ENCODE measurements around the gene TXNDC2. TPM values are rescaled to one million over a fixed set of nuclear protein-coding genes. Genes with fewer than 3 reads are reported as not detected.

TXNDC2 gene
- total RNA-seq (0.04 TPM), polyA plus RNA-seq (ENCODE audit: insufficient read depth in 1 of 8, insufficient read length in 8 of 8, low replicate concordance in 1 of 8) (under 1 TPM in 2 of 8 donors, not detected in 6; 0.09 to 0.13 TPM)
- long read RNA-seq, donor 1, result 0 reads
- long read RNA-seq, donor 2, result 0 reads
- long read RNA-seq, donor 3, result 0 reads
- long read RNA-seq, donor 4, result 0 reads
- long read RNA-seq, donor 5, result 0 reads
- long read RNA-seq, donor 6, result 0 reads
- long read RNA-seq, donor 7, result 0 reads
- long read RNA-seq, donor 8, result 0 reads
- long read RNA-seq, donor 9, result 0 reads
- long read RNA-seq, donor 10, result 0 reads
- long read RNA-seq, donor 11, result 0 reads

DNA sequence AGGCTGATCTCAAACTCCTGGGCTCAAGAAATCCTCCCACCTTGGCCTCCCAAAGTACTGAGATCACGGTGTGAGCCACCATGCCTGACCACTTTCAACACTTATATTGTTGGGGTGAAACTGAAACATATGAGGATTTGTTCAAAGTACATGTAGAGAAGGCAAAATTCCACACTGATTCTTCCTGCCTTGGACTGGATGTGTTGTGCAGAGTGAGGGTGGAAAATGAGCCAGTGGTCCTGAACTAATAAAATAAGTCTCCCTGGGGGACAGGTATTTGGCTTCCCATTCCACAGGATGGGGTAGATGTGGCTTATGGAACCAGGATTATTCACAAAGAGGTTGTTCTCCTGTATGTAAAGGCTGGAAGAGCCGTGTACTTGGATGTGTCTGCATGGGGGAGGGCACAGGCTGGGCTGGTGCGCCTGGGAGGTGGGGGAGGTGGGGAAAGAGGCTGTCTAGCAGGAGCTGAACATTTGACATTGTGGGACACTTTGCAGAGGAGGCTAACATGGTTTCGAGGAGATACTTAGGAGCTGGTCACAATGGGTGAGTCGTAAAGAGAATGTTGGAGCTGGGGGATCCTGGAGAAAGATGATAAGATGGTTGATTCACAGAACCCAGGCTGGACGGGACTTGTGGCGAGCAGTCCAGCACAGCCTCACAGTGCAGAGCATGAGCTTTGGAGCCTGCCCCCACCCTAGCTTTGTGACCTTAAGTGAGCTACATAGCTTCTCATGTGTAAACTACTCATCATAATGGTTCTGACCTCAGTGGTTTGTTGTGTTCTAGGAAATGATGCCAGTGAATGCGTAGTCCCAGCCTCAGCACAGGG lies at the start of gene TXNDC2:
Gene TXNDC2, plus strand, starts transcription at position 804 of the 835 bp plus-strand sequence. CDS start 708 bp downstream, outside the sequence.
- WGBS (ENCODE audit: insufficient coverage), result 78% methylated on average over 5 of the region's 8 CpGs
- Histone ChIP-seq H3K9me3 (replicated peaks; ENCODE audit: control insufficient read depth, low read depth, low read length) (no peaks in the 10 kb centered on the region), H3K4me1 (ENCODE audit: control insufficient read depth, insufficient read depth, low read length) (no peaks in the 10 kb centered on the region), H3K27ac (ENCODE audit: low read length) (no peak within 1 kb of the TSS), H3K4me3 (ENCODE audit: low read length) (no peak within 1 kb of the TSS), H3K27me3 (ENCODE audit: control insufficient read depth, insufficient read depth, low read length) (no peaks in the 10 kb centered on the region), H3K36me3 (ENCODE audit: control insufficient read depth, insufficient read depth, low read length) (no peaks in the 10 kb centered on the region)
- no peak for DNase-seq

DNA sequence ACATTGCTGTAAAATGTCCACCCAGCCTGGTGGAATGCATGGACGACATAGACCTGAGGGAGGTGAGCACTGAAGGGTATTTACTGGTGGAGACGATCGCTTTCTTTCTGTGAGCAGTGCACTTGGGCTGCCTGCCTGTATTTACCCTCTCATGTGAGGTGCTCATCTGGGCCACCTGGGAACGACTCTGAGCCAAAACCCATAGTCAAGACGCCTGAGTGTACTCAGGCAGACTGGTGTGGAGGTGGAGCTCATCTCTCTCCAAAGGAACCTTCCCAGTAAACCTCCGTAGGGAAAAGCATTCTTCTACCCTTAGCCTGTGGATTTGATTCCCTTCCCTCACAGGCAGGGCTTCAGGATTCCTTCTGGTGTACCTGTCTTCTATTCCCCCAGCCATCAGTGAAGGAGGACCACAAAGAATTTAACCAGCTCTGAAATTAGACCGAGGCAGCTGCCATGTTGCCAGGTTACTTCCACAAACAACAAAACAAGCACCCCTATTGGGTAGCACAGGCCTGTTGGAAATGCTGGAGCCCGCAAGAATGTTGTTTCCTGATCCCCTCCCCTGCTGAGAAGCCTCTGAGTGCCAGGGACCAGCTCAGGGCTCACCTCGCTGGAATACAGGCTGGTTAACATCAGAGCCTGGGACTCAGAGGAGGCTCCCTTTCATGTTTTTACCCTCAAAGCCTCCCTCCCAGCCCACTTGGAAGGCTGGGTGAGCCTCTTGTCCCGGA lies 47.5 kb upstream of the TXNDC2 start:
- peak; percentile 84 for DNase-seq
- Histone ChIP-seq H3K27ac (ENCODE audit: low read length) (peak overlapping the region; percentile 92), H3K4me1 (ENCODE audit: control insufficient read depth, insufficient read depth, low read length) (peaks cover 64% of the 10 kb centered on the region), H3K9me3 (replicated peaks; ENCODE audit: control insufficient read depth, low read depth, low read length) (no peaks in the 10 kb centered on the region), H3K4me3 (ENCODE audit: low read length) (no peak overlapping the region), H3K36me3 (ENCODE audit: control insufficient read depth, insufficient read depth, low read length) (no peaks in the 10 kb centered on the region), H3K27me3 (ENCODE audit: control insufficient read depth, insufficient read depth, low read length) (no peaks in the 10 kb centered on the region)
- 42% methylated on average over 6 of the region's 10 CpGs for WGBS (ENCODE audit: insufficient coverage)

DNA sequence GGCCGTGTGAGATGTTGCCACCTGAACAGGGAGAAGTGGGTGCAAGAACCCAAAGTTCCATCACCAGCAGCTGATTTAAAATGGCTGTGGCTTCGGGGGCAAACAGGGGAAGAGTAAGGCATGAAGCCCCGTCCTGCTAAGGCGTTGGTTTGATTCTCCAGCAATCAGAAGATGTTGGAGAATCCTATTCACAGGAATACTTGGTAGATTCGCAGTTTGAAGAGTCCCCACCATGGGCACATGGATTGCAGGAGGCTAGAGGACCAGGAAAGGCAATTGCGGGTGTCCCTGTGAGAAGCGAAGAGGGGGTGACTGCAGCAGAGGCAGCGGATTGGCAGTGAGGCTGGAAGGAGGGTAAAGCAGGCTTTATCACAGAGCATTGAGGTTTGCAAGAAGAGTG lies 46.6 kb upstream of the TXNDC2 start:
- H3K4me1 ChIP-seq (ENCODE audit: control insufficient read depth, insufficient read depth, low read length), result peaks cover 68% of the 10 kb centered on the region
- no peaks in the 10 kb centered on the region for H3K9me3 ChIP-seq (replicated peaks; ENCODE audit: control insufficient read depth, low read depth, low read length)
- WGBS (ENCODE audit: insufficient coverage), result 97% methylated on average over 8 of the region's 8 CpGs
- H3K27ac ChIP-seq (ENCODE audit: low read length), result peak overlapping the region; percentile 92
- no peak overlapping the region for H3K4me3 ChIP-seq (ENCODE audit: low read length)
- no peak for DNase-seq
- H3K27me3 ChIP-seq (ENCODE audit: control insufficient read depth, insufficient read depth, low read length), result no peaks in the 10 kb centered on the region
- no peaks in the 10 kb centered on the region for H3K36me3 ChIP-seq (ENCODE audit: control insufficient read depth, insufficient read depth, low read length)

DNA sequence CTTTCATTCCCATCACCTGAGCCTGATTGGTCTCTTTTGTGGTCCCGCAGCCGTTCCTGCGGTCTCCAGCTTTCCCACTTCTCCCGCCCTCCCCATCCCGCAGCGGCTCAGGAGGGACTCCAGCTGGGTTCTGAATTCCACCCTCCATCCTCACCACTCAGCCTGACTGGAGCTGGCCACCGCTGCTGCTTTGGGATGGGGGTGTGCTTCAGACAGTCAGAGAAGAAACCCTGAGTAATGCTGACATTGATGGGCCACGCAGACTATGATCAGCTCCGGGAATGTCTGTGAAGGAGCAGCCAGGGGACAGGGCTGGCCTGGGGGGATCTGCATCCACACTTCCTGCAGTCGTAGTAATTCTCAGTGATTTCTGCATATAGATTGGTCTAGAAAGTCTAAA lies 45.9 kb upstream of the TXNDC2 start:
- no peaks in the 10 kb centered on the region for H3K27me3 ChIP-seq (ENCODE audit: control insufficient read depth, insufficient read depth, low read length)
- no peaks in the 10 kb centered on the region for H3K36me3 ChIP-seq (ENCODE audit: control insufficient read depth, insufficient read depth, low read length)
- H3K9me3 ChIP-seq (replicated peaks; ENCODE audit: control insufficient read depth, low read depth, low read length), result no peaks in the 10 kb centered on the region
- H3K27ac ChIP-seq (ENCODE audit: low read length), result peak overlapping the region; percentile 92
- peaks cover 72% of the 10 kb centered on the region for H3K4me1 ChIP-seq (ENCODE audit: control insufficient read depth, insufficient read depth, low read length)
- H3K4me3 ChIP-seq (ENCODE audit: low read length), result no peak overlapping the region
- no peak for DNase-seq
- WGBS (ENCODE audit: insufficient coverage), result 67% methylated on average over 4 of the region's 10 CpGs

DNA sequence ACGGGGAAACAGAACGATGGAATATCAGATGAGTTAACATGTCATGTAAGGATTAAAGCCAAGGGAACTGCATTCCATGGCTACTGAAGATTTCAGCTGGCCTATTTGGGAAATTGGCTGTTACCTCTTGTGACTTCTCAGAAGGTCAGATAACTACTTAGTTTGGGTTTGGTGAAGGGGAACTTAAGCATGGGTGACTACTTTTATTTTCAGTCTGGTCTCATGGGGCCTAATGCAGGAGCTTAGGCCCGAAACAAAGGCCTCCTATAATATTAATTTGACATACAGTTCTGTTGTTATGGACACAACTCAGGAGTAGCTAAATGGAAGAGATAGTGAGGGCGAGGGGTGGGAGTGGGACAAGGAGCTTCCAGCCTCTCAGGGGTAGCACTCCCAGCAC lies 44.0 kb upstream of the TXNDC2 start:
- peaks cover 64% of the 10 kb centered on the region for H3K4me1 ChIP-seq (ENCODE audit: control insufficient read depth, insufficient read depth, low read length)
- no peak overlapping the region for H3K4me3 ChIP-seq (ENCODE audit: low read length)
- H3K9me3 ChIP-seq (replicated peaks; ENCODE audit: control insufficient read depth, low read depth, low read length), result no peaks in the 10 kb centered on the region
- no peaks in the 10 kb centered on the region for H3K36me3 ChIP-seq (ENCODE audit: control insufficient read depth, insufficient read depth, low read length)
- H3K27ac ChIP-seq (ENCODE audit: low read length), result peak overlapping the region; percentile 79
- no peaks in the 10 kb centered on the region for H3K27me3 ChIP-seq (ENCODE audit: control insufficient read depth, insufficient read depth, low read length)
- 75% methylated on average over 3 of the region's 4 CpGs for WGBS (ENCODE audit: insufficient coverage)
- DNase-seq, result no peak

DNA sequence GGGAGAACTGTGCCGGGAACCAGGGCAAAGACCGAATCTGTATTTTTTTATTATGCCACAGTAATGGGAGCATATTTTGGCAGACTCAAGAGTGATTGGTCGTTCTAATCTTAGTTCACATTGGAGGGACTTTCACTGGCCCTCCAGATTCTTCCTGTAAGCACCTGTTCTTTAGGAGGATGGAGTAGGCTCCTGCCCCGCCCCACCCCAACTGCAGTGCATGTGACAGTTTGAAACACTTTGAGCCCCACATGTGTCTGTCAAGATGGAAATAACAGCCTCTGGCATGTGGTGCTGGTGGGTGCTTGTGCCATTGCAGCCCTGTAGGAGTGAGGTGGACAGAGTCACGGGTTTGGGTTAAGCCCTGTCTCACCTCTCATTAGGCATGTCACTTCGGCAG lies 43.3 kb upstream of the TXNDC2 start:
- no peak for DNase-seq
- H3K36me3 ChIP-seq (ENCODE audit: control insufficient read depth, insufficient read depth, low read length), result no peaks in the 10 kb centered on the region
- 100% methylated on average over 1 of the region's 6 CpGs for WGBS (ENCODE audit: insufficient coverage)
- peaks cover 65% of the 10 kb centered on the region for H3K4me1 ChIP-seq (ENCODE audit: control insufficient read depth, insufficient read depth, low read length)
- no peaks in the 10 kb centered on the region for H3K27me3 ChIP-seq (ENCODE audit: control insufficient read depth, insufficient read depth, low read length)
- no peaks in the 10 kb centered on the region for H3K9me3 ChIP-seq (replicated peaks; ENCODE audit: control insufficient read depth, low read depth, low read length)
- no peak overlapping the region for H3K4me3 ChIP-seq (ENCODE audit: low read length)
- peak overlapping the region; percentile 79 for H3K27ac ChIP-seq (ENCODE audit: low read length)

DNA sequence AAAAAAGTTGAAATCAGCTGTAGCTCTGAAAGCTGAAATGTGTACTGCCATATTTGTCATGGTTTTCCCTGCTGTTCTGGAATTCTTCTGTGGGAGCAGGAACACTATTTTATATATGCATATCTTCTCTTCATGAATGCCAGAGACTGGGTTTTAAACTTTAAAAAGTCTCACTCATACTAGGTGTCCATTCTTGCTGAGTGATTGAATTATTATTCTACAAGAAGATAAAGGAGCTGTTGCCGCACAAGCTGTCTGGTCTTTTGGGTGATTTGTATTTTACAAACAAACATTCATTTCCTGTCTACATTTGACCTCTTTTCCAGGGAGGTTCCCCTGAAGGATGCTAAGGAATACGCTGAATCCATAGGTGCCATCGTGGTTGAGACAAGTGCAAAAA lies 40.5 kb upstream of the TXNDC2 start:
- Histone ChIP-seq H3K27ac (ENCODE audit: low read length) (no peak overlapping the region), H3K9me3 (replicated peaks; ENCODE audit: control insufficient read depth, low read depth, low read length) (no peaks in the 10 kb centered on the region), H3K36me3 (ENCODE audit: control insufficient read depth, insufficient read depth, low read length) (no peaks in the 10 kb centered on the region), H3K4me1 (ENCODE audit: control insufficient read depth, insufficient read depth, low read length) (peaks cover 51% of the 10 kb centered on the region), H3K4me3 (ENCODE audit: low read length) (no peak overlapping the region), H3K27me3 (ENCODE audit: control insufficient read depth, insufficient read depth, low read length) (no peaks in the 10 kb centered on the region)
- WGBS (ENCODE audit: insufficient coverage), result 65% methylated on average over 2 of the region's 3 CpGs
- no peak for DNase-seq

DNA sequence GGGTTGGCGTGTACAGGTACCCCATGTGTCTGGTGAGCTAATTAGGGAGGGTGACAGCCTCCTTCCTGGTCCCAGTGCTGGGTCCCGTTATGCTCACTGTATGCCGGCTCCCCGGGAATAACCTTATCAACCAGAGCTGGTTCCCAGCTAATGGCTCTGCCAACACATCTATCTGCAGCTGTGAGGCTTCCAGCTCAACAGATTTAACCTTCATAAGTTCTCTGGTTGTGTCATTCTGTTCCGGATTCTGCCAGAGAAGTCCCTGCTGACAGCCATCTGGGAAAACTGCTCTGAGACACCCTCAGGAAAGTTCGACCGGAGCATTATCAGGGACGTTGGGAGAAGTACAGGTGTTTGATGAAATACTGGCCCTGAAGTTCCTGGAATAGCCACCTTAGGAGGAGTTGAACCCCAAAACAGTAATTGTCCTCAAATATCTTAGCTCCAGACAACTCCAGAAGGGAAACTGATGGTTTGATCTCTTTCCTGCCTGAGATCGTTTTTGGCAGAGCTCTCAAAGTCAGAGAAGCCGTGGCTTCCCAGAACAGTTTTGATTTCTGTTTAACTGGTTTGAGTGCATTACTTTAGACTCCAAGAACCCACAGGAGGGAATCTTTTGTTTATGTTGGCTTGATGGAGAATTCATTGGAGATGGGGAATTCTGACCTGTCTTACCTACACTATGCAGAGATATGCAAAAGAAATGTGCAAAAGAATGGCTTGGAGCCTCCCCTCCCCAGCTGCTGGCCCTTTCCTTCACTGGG lies 39.4 kb upstream of the TXNDC2 start:
- H3K36me3 ChIP-seq (ENCODE audit: control insufficient read depth, insufficient read depth, low read length), result no peaks in the 10 kb centered on the region
- H3K4me3 ChIP-seq (ENCODE audit: low read length), result no peak overlapping the region
- WGBS (ENCODE audit: insufficient coverage), result 39% methylated on average over 5 of the region's 10 CpGs
- DNase-seq, result peak; percentile 71
- H3K4me1 ChIP-seq (ENCODE audit: control insufficient read depth, insufficient read depth, low read length), result peaks cover 50% of the 10 kb centered on the region
- H3K9me3 ChIP-seq (replicated peaks; ENCODE audit: control insufficient read depth, low read depth, low read length), result no peaks in the 10 kb centered on the region
- H3K27me3 ChIP-seq (ENCODE audit: control insufficient read depth, insufficient read depth, low read length), result no peaks in the 10 kb centered on the region
- no peak overlapping the region for H3K27ac ChIP-seq (ENCODE audit: low read length)

DNA sequence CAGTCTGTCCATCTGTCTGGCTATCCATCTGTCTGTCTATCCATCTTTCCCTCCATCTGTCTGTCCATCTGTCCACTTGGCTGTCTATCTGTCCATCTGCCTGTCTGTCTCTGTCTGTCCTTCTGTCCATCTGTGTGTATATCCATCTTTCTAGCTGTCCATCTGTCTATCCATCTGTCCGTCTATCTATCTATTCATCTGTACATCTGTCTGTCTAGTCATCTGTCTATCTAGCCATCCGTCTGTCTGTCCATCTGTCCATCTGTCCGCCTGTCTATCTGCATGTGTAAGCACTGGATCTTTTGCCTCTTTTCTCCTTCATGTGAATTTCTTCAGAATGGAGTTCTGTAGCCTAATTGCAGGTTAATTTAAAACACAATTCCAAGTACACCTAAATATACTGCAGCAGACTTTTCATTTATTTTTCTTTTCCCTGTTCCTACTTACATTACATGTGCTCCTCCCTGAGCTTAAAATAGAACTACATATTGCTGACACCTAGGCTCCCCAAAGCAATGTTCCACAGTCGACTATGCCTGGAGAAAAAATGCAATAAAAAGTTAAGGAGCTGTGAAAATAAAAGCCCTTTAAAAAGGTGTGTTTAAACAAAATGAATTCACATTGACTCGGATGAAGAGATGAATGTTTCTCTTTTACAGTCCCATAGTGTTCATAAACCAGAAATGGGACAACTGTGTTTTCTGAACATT lies 37.4 kb upstream of the TXNDC2 start:
- Histone ChIP-seq H3K27ac (ENCODE audit: low read length) (peak overlapping the region; percentile 90), H3K4me1 (ENCODE audit: control insufficient read depth, insufficient read depth, low read length) (peaks cover 33% of the 10 kb centered on the region), H3K4me3 (ENCODE audit: low read length) (no peak overlapping the region), H3K36me3 (ENCODE audit: control insufficient read depth, insufficient read depth, low read length) (no peaks in the 10 kb centered on the region), H3K27me3 (ENCODE audit: control insufficient read depth, insufficient read depth, low read length) (no peaks in the 10 kb centered on the region), H3K9me3 (replicated peaks; ENCODE audit: control insufficient read depth, low read depth, low read length) (no peaks in the 10 kb centered on the region)
- WGBS (ENCODE audit: insufficient coverage), result 91% methylated on average over 1 of the region's 5 CpGs
- DNase-seq, result no peak

Measured in muscle of leg (tissue), 16 donors.